ENCODE measurements around the gene H3-3A.

H3-3A gene

DNA sequence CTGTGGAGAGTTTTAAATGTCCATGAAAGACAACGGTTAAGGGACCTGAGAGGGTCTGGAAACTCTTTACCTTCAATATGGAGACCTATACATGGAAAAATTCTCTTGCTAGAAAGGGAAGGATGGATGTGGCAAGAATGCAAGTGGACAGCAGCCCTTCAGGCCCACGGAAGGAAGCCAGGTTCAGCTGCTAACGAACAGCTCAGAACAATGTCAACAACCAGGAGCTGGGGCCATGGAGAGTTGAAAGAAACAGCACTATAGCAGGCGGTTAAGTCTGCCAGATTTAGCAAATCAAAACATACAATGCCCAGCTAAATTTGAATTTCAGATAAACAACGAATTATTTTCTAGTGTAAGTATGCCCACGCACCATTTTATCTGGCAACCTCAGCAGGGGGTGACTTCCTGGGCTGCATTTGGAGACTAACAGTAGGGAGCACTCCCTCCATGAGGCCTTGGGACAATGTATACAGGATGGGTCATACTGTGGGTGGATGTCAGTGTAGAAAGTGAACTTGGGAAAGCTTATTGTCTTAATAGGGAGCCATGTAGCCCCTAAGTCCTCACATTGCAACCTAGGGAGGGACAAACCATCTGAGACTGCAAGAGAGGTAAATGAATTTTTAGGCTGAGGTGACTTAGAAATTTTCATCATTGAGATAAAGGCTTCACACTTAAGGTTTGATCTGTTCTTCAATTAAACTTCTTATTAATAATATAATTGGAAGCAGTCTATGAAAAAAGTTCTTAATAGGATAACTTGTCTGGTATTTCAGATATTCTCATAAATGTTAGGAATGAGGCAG, 7.8 kb upstream of the H3-3A start:
- DNase-seq: no peak

DNA sequence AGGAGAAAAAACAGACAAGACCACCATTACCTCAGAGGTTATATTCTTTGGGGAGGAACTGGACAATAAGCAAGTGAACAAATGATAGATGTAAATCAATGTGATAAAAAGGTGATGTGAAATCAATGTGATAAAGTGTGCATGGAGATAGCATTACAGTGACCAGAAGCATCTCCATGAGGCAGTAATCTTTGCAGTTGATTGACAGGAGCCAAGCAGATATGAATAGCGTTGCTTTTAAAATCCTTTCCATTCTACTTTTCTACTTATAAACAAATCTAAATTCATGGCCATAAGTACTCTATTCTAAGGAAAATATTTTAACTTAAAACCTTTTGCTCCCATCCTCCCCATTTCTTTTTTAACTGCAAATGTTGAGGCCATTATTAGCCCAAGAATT, 2.8 kb upstream of the H3-3A start:
- no peak for DNase-seq

- DNase-seq: no peak
Measured at GRCh38 chr1:226060427-226060826, 2.1 kb upstream of the H3-3A start.

- no peak for DNase-seq
Measured at GRCh38 chr1:226061068-226061840, 1.3 kb upstream of the H3-3A start.

- DNase-seq: peak; percentile 86
Measured at GRCh38 chr1:226061841-226062557, 517 bp upstream of the H3-3A start.

GRCh38 chr1:226063224-226063976, 884 bp downstream of the H3-3A start:
- peak; percentile 71 for DNase-seq

DNA sequence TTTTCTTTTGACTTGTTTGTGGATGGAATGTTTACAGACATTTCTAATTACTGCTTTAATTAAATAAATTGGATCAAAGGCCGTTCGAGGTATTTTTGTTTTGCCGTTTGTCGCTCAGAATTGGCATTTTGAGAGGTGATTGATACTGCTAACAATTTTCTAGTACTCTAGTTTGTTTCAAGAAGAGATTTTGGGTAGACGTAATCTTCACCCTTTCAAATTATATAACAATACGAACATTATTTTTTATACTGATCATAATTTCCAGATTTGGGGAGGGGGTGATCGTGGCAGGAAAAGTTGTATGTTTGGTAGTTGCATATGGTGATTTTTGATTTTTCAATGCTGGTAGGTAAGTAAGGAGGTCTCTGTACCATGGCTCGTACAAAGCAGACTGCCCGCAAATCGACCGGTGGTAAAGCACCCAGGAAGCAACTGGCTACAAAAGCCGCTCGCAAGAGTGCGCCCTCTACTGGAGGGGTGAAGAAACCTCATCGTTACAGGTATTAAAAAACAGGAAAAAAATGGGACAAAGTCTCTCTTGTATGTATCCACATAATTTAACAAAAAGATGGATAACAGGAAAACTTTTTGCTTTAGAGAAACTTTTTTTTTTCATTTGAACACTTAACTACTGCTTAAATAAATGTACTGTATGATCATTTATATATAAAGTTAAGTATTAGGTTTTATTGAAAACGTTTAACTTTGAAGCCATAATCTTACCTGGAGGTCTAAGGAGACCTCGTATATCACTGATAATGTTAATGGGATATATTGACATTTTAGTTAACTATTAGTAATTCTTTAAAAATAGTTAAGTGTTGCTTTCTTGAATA, 1.7 kb downstream of the H3-3A start:
- DNase-seq: no peak

DNA sequence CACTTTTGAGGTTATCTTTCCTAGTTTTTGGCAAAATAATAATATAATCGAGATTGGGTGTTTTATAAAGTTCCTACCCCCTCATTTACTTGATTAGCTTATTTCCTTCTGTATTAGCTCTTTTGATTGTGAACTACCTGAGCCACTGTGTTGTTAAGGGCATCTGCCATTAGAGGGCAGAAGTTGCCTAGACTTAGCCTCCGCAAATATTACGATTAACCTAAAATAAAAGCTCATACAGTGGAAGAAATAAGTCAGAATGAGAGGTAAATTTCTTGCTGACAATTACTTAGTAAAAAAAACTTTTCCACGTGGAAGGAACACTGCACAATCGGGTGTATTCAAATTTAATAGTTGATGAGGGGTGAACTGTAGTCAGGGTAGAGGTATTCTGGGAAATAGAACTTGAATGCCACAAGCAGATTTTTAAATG, 2.3 kb downstream of the H3-3A start:
- no peak for DNase-seq

- no peak for DNase-seq
Measured at GRCh38 chr1:226066415-226067078, 4.0 kb downstream of the H3-3A start.

- no peak for DNase-seq
Measured at GRCh38 chr1:226069811-226070489, 7.4 kb downstream of the H3-3A start.

DNA sequence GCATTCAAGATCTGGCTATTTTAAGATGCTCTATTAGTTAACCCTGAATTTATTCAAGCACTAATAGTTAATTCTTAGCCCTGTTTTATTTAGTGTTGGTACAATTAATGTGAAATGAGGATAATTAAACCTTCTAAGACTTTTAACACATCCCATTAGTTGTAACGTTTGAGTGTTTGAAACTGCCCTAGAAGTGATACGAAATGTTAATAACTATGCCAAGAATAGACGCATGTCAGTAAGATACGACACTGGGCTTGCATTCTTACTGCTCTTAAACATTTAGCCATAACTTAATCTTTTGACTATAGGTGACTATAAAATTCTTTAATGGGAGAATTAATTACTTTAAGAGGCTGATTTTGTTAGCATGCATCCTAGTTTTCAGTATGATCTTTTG, 9.8 kb downstream of the H3-3A start:
- DNase-seq: no peak

DNA sequence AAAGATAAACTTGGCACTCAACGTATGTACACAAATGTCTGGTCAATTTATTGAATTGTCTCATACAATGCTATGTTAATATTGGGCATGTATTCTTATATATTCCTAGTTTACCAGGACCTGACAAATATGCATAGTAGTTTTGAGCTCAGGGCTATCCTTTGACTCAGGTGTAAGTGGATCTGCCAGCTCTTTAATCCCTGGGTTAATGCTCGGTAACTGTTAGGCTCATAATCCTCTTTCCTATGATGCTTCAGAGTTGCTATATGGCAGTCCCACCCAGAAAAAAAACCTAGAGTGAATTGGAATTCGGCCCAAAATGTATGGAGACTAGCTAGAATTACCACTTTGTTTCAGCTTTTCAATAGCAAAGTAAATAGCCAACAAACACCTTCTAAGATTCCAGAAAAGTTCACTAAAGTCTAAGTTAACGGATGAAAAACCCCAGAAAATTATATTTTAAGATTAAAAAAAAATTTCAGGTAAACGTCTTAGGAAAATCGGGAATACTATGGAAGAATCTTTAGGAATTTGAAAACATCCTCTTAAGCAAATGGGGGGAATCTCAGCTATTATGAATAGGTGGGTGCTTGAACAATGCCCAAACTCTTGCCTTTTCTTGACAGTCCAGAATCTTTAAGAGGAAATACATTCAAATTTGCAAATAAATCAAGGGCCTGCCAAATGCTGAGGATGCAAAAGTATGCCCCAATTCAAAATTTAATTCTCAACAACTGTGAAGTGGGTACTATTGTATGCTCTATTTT, 10.9 kb downstream of the H3-3A start:
- no peak for DNase-seq

- DNase-seq: no peak
Measured at GRCh38 chr1:226074046-226074445, 11.5 kb downstream of the H3-3A start.

GRCh38 chr1:226076378-226076777, 13.9 kb downstream of the H3-3A start:
- DNase-seq: no peak

GRCh38 chr1:226078374-226078773, 15.9 kb downstream of the H3-3A start:
- DNase-seq: no peak

GRCh38 chr1:226082587-226082917, 20.0 kb downstream of the H3-3A start:
- DNase-seq: no peak

- peak; percentile 64 for DNase-seq
Measured at GRCh38 chr1:226082959-226083301, 20.4 kb downstream of the H3-3A start.

- peak; percentile 93 for DNase-seq
Measured at GRCh38 chr1:226083302-226084101, 21.0 kb downstream of the H3-3A start.

GRCh38 chr1:226085675-226086285, 23.3 kb downstream of the H3-3A start:
- DNase-seq: no peak
